PC-9 (cell line): ENCODE data around the gene KNCN.

Experiments
- EZH2 ChIP-seq: fragments of 200-600 bp; sonication (generic); IDR thresholded peaks from 2 replicates; pipeline ENCODE4 v1.8.0; 2017; ENCODE audit warnings: antibody characterized with exemption, low read depth
- TF ChIP-seq, protein P1 (sequence below): fragments of 200-600 bp; sonication (generic); conservative IDR thresholded peaks from 2 replicates; pipeline ENCODE4 v1.6.1; 2017; ENCODE audit warnings: mixed run types, antibody characterized with exemption, mild to moderate bottlenecking, moderate library complexity

DNA sequence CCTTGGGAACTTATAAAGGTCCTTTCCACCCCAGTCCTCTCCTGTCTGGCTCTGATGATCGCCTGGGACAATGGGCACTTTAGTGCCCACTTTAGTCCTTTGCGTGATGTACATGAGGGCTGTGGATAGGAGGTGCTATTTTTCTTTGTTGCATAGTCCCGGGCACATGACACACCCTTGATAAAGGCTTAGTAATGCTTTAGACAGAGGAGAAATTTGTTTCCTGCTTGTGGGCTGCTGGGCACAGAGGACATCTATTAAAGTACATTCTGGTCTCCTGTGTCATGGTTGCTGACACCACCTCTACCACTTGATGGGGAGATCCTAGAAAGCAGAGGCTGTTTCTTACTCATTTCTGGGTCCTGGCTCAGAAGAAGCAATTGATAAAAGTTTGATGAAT is 5.4 kb upstream of the KNCN start:
- TF ChIP-seq, protein P1, sequence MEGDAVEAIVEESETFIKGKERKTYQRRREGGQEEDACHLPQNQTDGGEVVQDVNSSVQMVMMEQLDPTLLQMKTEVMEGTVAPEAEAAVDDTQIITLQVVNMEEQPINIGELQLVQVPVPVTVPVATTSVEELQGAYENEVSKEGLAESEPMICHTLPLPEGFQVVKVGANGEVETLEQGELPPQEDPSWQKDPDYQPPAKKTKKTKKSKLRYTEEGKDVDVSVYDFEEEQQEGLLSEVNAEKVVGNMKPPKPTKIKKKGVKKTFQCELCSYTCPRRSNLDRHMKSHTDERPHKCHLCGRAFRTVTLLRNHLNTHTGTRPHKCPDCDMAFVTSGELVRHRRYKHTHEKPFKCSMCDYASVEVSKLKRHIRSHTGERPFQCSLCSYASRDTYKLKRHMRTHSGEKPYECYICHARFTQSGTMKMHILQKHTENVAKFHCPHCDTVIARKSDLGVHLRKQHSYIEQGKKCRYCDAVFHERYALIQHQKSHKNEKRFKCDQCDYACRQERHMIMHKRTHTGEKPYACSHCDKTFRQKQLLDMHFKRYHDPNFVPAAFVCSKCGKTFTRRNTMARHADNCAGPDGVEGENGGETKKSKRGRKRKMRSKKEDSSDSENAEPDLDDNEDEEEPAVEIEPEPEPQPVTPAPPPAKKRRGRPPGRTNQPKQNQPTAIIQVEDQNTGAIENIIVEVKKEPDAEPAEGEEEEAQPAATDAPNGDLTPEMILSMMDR = no peak
- TF ChIP-seq EZH2 = no peak
